K562 (cell line): ENCODE measurements around the gene ZP1. TPM values are rescaled to one million over a fixed set of nuclear protein-coding genes. Genes with fewer than 3 reads are reported as not detected.

Experiments used
- ATAC-seq: fragments of 200-7000 bp; cut with Tn5 transposase; 3 replicates; pipeline ENCODE4 v1.9.1; 2020; ENCODE audit warnings: moderate library complexity
- BruUV-seq: library from RNA; stranded (reverse); fragments of 400-500 nt; replicated peaks from 2 replicates; lab custom pipeline; 2021; lab: Mats Ljungman, UMichigan
- CTCF ChIA-PET: fragments of 300-600 bp; formaldehyde crosslinking; extraction: SDS; loops from one replicate; lab custom pipeline; 2021; ENCODE audit warnings: low intra/inter-chr PET ratio; lab: Yijun Ruan, JAX
- POLR2A ChIA-PET: fragments of 300-600, 350-650 bp; sonication (Branson Sonifier 250); formaldehyde crosslinking; extraction: SDS; loops from one replicate; lab custom pipeline; 2021; ENCODE audit warnings: antibody characterized with exemption, inconsistent platforms; lab: Yijun Ruan, JAX
- DNase-seq, 4 experiments: peaks; one replicate each; pipeline versions ENCODE4 v3.0.0 to v3.0.0-alpha.2; 2011 to 2018; ENCODE audit warnings: low spot score in 3 of 4, mixed read lengths in 3 of 4; ENCODE audit errors: extremely low read depth in 1 of 4
- FAIRE-seq: peaks from 2 replicates; lab custom pipeline; 2011; peaks lifted over from hg19 to GRCh38; lab: Jason Lieb, UNC
- H2AFZ ChIP-seq: 2 replicates; pipeline ENCODE4 v1.6.0; 2011; ENCODE audit warnings: low read depth, low read length, control low read depth, inconsistent platforms
- H3K27ac ChIP-seq: fragments of 200-600 bp; 3 replicates; pipeline ENCODE4 v1.8.0; 2011; ENCODE audit warnings: low read depth, mild to moderate bottlenecking, control low read depth, inconsistent platforms, low read length, moderate library complexity, mixed read lengths; ENCODE audit errors: extremely low read depth
- H3K27me3 ChIP-seq, 2 experiments: fragments of 300-600 bp in 1 of 2; 2 replicates in 1 of 2; 3 replicates in 1 of 2; pipeline versions ENCODE4 v1.6.0 to v1.8.0; 2011; ENCODE audit warnings: inconsistent platforms in 2 of 2, low read length in 2 of 2, mild to moderate bottlenecking in 1 of 2, mixed read lengths in 1 of 2, moderate library complexity in 1 of 2; ENCODE audit not compliant: control insufficient read depth in 2 of 2, insufficient read depth in 2 of 2
- H3K36me3 ChIP-seq: fragments of 300-600 bp; 3 replicates; pipeline ENCODE4 v1.8.0; 2011; ENCODE audit warnings: mild to moderate bottlenecking, low read length, inconsistent platforms; ENCODE audit not compliant: control insufficient read depth, insufficient read depth
- H3K4me1 ChIP-seq, 2 experiments: fragments of 200-600 bp in 1 of 2; replicated peaks in 1 of 2; 2 replicates in 1 of 2; 3 replicates in 1 of 2; pipeline versions ENCODE4 v1.5.1 to v1.8.0; 2011; ENCODE audit warnings: inconsistent platforms in 2 of 2, low read length in 2 of 2, mild to moderate bottlenecking in 1 of 2, mixed read lengths in 1 of 2, moderate library complexity in 1 of 2; ENCODE audit not compliant: control insufficient read depth in 2 of 2, insufficient read depth in 2 of 2
- H3K4me2 ChIP-seq: 2 replicates; pipeline ENCODE4 v1.6.1; 2011; ENCODE audit warnings: low read length, control low read depth, inconsistent platforms, mixed read lengths; ENCODE audit not compliant: insufficient read depth
- H3K4me3 ChIP-seq: fragments of 200-600 bp; sonication (generic), shearing (Covaris generic); 2 replicates; pipeline ENCODE4 v1.5.1; 2016; ENCODE audit warnings: control low read depth, inconsistent platforms
- H3K79me2 ChIP-seq: fragments of 200-600 bp; 3 replicates; pipeline ENCODE4 v1.8.0; 2011; ENCODE audit warnings: low read length, inconsistent platforms; ENCODE audit not compliant: control insufficient read depth, insufficient read depth
- H3K9ac ChIP-seq, 2 experiments: 2 replicates each; pipeline versions ENCODE4 v1.6.0 to v1.6.1; 2011; ENCODE audit warnings: low read depth in 2 of 2, low read length in 2 of 2, control low read depth in 1 of 2, inconsistent platforms in 1 of 2, mild to moderate bottlenecking in 1 of 2, mixed read lengths in 1 of 2; ENCODE audit not compliant: insufficient read depth in 1 of 2
- H3K9me1 ChIP-seq: one replicate; pipeline ENCODE4 v1.6.0; 2011; ENCODE audit warnings: inconsistent platforms, mild to moderate bottlenecking, low read length, moderate library complexity; ENCODE audit not compliant: control insufficient read depth, insufficient read depth
- H3K9me3 ChIP-seq: replicated peaks from 2 replicates; pipeline ENCODE4 v1.5.1; 2011; ENCODE audit warnings: low read depth, low read length, inconsistent platforms; ENCODE audit not compliant: control insufficient read depth, insufficient read depth
- H4K20me1 ChIP-seq: replicated peaks from 2 replicates; pipeline ENCODE4 v1.6.1; 2011; ENCODE audit warnings: low read length, inconsistent platforms, mixed read lengths; ENCODE audit not compliant: control insufficient read depth, insufficient read depth
- ARID1B ChIP-seq: fragments of 450-650 bp; IDR thresholded peaks from 2 replicates; pipeline ENCODE4 v1.6.1; 2016; ENCODE audit warnings: antibody characterized with exemption, mild to moderate bottlenecking, inconsistent platforms
- ATF1 ChIP-seq, 2 experiments: fragments of 450-650 bp in 1 of 2; IDR thresholded peaks; 2 replicates each; pipeline ENCODE4 v1.6.1; 2016; ENCODE audit warnings: missing compliant biosample characterization in 1 of 2, missing genetic modification characterization in 1 of 2
- CBFA2T2 ChIP-seq: fragments of 450-650 bp; conservative IDR thresholded peaks from 2 replicates; pipeline ENCODE4 v1.6.1; 2017; ENCODE audit warnings: mild to moderate bottlenecking
- DIDO1 ChIP-seq: fragments of 450-650 bp; IDR thresholded peaks from 2 replicates; pipeline ENCODE4 v1.6.1; 2016; ENCODE audit warnings: low read depth, missing biosample characterization, missing genetic modification characterization
- ELK3 ChIP-seq: fragments of 450-650 bp; formaldehyde crosslinking; IDR thresholded peaks from 2 replicates; pipeline ENCODE4 v1.4.0; 2020; ENCODE audit warnings: mild to moderate bottlenecking
- GATA2 ChIP-seq: sonication (generic); formaldehyde crosslinking; IDR thresholded peaks from 2 replicates; pipeline ENCODE4 v1.4.0; 2020; ENCODE audit warnings: mild to moderate bottlenecking, missing genetic modification reagents
- GATAD2B ChIP-seq: fragments of 450-650 bp; IDR thresholded peaks from 2 replicates; pipeline ENCODE4 v1.6.1; 2017; ENCODE audit warnings: mild to moderate bottlenecking, borderline replicate concordance
- HDAC1 ChIP-seq, 2 experiments: fragments of 450-650 bp; IDR thresholded peaks; 2 replicates each; pipeline ENCODE4 v1.6.1; 2016 to 2017; ENCODE audit warnings: inconsistent platforms in 1 of 2, mild to moderate bottlenecking in 1 of 2, moderate library complexity in 1 of 2
- HMGN3 ChIP-seq: IDR thresholded peaks from 2 replicates; pipeline ENCODE4 v1.6.1; 2011; ENCODE audit warnings: borderline replicate concordance, low read depth, mild to moderate bottlenecking, mixed read lengths, low read length; ENCODE audit not compliant: insufficient read length; ENCODE audit errors: extremely low read depth
- HNRNPLL ChIP-seq: fragments of 200-400 bp; formaldehyde crosslinking; IDR thresholded peaks from 2 replicates; pipeline ENCODE4 v1.6.1; 2017; ENCODE audit warnings: low read length, low read depth, mild to moderate bottlenecking; ENCODE audit not compliant: poor library complexity, severe bottlenecking
- ILK ChIP-seq: fragments of 450-650 bp; IDR thresholded peaks from 2 replicates; pipeline ENCODE4 v1.6.1; 2016; ENCODE audit warnings: missing genetic modification characterization, low read depth, mild to moderate bottlenecking, missing compliant biosample characterization, moderate library complexity, borderline replicate concordance
- MXI1 ChIP-seq: IDR thresholded peaks from 2 replicates; pipeline ENCODE4 v1.6.1; 2011; ENCODE audit warnings: low read depth, mild to moderate bottlenecking, improper control_type of control experiment, low read length
- NFIC ChIP-seq: fragments of 450-650 bp; IDR thresholded peaks from 2 replicates; pipeline ENCODE4 v1.6.1; 2017; ENCODE audit warnings: mild to moderate bottlenecking, inconsistent platforms
- PCBP1 ChIP-seq: fragments of 200-400 bp; formaldehyde crosslinking; IDR thresholded peaks from 2 replicates; pipeline ENCODE4 v1.6.1; 2018; ENCODE audit warnings: mild to moderate bottlenecking, low read depth, low read length; ENCODE audit not compliant: poor library complexity, severe bottlenecking
- POLR2AphosphoS5 ChIP-seq: IDR thresholded peaks from 2 replicates; pipeline ENCODE4 v1.6.1; 2011; ENCODE audit warnings: mild to moderate bottlenecking, low read depth, low read length, moderate library complexity; ENCODE audit not compliant: control insufficient read depth, insufficient read depth
- TAF15 ChIP-seq: fragments of 200-400 bp; formaldehyde crosslinking; IDR thresholded peaks from 2 replicates; pipeline ENCODE4 v1.6.1; 2017; ENCODE audit warnings: mild to moderate bottlenecking, low read depth, low read length, moderate library complexity
- TCF7 ChIP-seq: sonication (generic); IDR thresholded peaks from 2 replicates; pipeline ENCODE4 v1.6.1; 2016; ENCODE audit warnings: antibody characterized with exemption, borderline replicate concordance
- ZEB2 ChIP-seq: fragments of 450-650 bp; IDR thresholded peaks from 2 replicates; pipeline ENCODE4 v1.6.1; 2016
- ZFP30 ChIP-seq: fragments of 250-450 bp; sonication (Bioruptor Pico); IDR thresholded peaks from 2 replicates; pipeline ENCODE4 v1.8.0; 2022; ENCODE audit warnings: moderate library complexity, mild to moderate bottlenecking, inconsistent platforms, borderline replicate concordance
- ZNF184 ChIP-seq: sonication (generic); formaldehyde crosslinking; IDR thresholded peaks from 2 replicates; pipeline ENCODE4 v1.5.0; 2020; ENCODE audit warnings: missing genetic modification reagents
- ZNF384 ChIP-seq: IDR thresholded peaks from 2 replicates; pipeline ENCODE4 v1.6.1; 2012; ENCODE audit warnings: low read depth, low read length, improper control_type of control experiment
- ZNF778 ChIP-seq: fragments of 450-650 bp; formaldehyde crosslinking; IDR thresholded peaks from 2 replicates; pipeline ENCODE4 v1.4.0; 2020; ENCODE audit warnings: mild to moderate bottlenecking, moderate library complexity
- WGBS: fragments of 100-300 bp; shearing (Covaris generic); methylation state at CpG from one replicate; pipeline ENCODE4 v1.1.6; 2016; ENCODE audit warnings: low coverage, mixed read lengths; ENCODE audit not compliant: insufficient coverage; ENCODE audit errors: missing lambda C conversion rate; 5-methylcytosine and 5-hydroxymethylcytosine counted together
- in situ Hi-C: fragments of 300-500 bp; cut with MboI; formaldehyde crosslinking; loops from 4 replicates; pipeline ENCODE4 v1.15.0; 2018; ENCODE audit warnings: inconsistent platforms, mixed read lengths
- intact Hi-C: fragments of 100-400 bp; cut with micrococcal nuclease; formaldehyde crosslinking; loops from 2 replicates; pipeline ENCODE4 v1.14.2; 2022
- polyA plus RNA-seq, 8 experiments: library from polyadenylated mRNA; depleted of rRNA in 4 of 8; stranded (reverse) in 5 of 8; unstranded in 3 of 8; fragments of >200 nt; fragmentation: Nextera tagmentation in 2 of 8; fragmentation: Illumina TruSeq in 1 of 8; extraction: Ambion mirVana in 2 of 8; extraction: Trizol in 1 of 8; gene quantifications; 2 replicates each; pipeline versions ENCODE4 v1.2.1 to v1.2.3, GENCODE V29; 2011 to 2014; ENCODE audit warnings: inconsistent platforms in 1 of 8, missing spikeins in 1 of 8
- total RNA-seq, 7 experiments: library from RNA; depleted of rRNA in 6 of 7; stranded (reverse); fragments of >200 nt in 6 of 7; fragmentation: Illumina TruSeq in 2 of 7; extraction: Trizol in 2 of 7; gene quantifications; 2 replicates each; pipeline versions ENCODE4 v1.2.1 to v1.2.3, GENCODE V29; 2011 to 2021; ENCODE audit warnings: low replicate concordance in 1 of 7

The ZP1 gene
- total and polyA plus RNA-seq, 9 of the 15 experiments (the other 6 are each of a cell fraction or from before 2014, with no cell fraction given), result 0.11 to 0.15 TPM; not detected in 7

GRCh38 chr11:60854847-60855725 lies 12.3 kb upstream of the ZP1 start:
- in situ Hi-C loops, result no loop called here
- POLR2A ChIA-PET, result interaction anchor here (0.5 to 2.3 kb wide), 13 partner anchors 9 to 443 kb away, joined by 3 to 7 read pairs (median 4); partner anchors contain the start of genes CCDC86 and PRPF19
- peak; percentile 26 for ATAC-seq
- TF ChIP-seq ILK (no peak), TAF15 (no peak), ZNF184 (CRISPR knock-in tag) (0 out of 2 replicates have a peak, but pooled peaks have one; percentile 61), POLR2AphosphoS5 (no peak), HNRNPLL (no peak), GATAD2B (no peak), ZFP30 (CRISPR knock-in tag) (no peak), TCF7 (no peak), ATF1 (CRISPR knock-in tag; IDR thresholded peaks at IDR 0.05) (no peak), ATF1 (tag; IDR thresholded peaks at IDR 0.05) (no peak), ELK3 (no peak), ZNF778 (no peak), MXI1 (no peak), PCBP1 (no peak), HMGN3 (no peak), DIDO1 (tag) (no peak), GATA2 (CRISPR knock-in tag) (0 out of 2 replicates have a peak, but pooled peaks have one; percentile 15), ZNF384 (peak; percentile 45; the same call in 1 of the 2 replicates), ARID1B (no peak), NFIC (no peak), CBFA2T2 (no peak), HDAC1 (IDR thresholded peaks at IDR 0.05) (0 out of 4 replicates have a peak, but pooled peaks of 1 of the 2 experiments have one; percentile 24), ZEB2 (no peak)

More at GRCh38 chr11:60854847-60855725, 12.3 kb upstream of the ZP1 start:
- Histone ChIP-seq H3K27me3 (no peaks in the 10 kb centered on the region), H3K9ac (peak overlapping the region; percentile 60 to 86), H3K4me3 (peak overlapping the region; percentile 10; the same call in 1 of the 2 replicates), H3K36me3 (peaks cover 29% of the 10 kb centered on the region; the same call in 2 of the 3 replicates), H4K20me1 (no peaks in the 10 kb centered on the region), H3K9me3 (no peaks in the 10 kb centered on the region), H3K79me2 (peaks cover 5% of the 10 kb centered on the region; the same call in 1 of the 3 replicates), H3K27ac (peak overlapping the region; percentile 68), H3K9me1 (peaks cover 6% of the 10 kb centered on the region), H3K4me2 (peak overlapping the region; percentile 86), H3K4me1 (peaks cover 38 to 49% of the 10 kb centered on the region in 2 experiments), H2AFZ (peak overlapping the region; percentile 81)
- FAIRE-seq (peak; percentile 77), DNase-seq (peak in 3 of 4 experiments; percentile 30 to 54 (median 33))
- CTCF ChIA-PET, result no interaction called here
- BruUV-seq, result no TSS peak
- WGBS, result 26% methylated on average over 6 of the region's 8 CpGs
- intact Hi-C loops, result no loop called here
